ENCODE data around the gene MIER2. TPM values are rescaled to one million over a fixed set of nuclear protein-coding genes. Genes with fewer than 3 reads are reported as not detected.

MIER2 gene
- total RNA-seq, 2 experiments from 2014 or later, result 9.5 to 11.5 TPM

DNA sequence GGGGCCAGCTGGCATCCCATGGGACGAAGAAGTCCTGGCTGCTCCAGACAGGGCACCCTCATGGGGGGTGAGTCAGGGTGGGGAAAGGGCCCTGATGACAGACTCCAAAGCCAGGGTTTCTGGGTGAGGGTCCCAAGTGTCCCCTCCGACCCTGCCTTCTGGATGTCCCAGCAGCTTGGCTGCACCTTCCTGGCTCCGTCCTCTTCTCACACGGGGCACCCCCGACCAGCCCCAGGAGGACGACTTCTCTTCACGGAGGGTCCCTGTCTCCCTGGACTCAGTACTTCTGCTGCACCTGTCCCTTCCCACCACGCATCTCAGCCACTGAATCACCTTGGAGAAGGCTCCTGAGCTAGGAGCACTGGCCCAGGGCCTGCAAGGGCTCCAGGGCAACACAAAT lies 19.9 kb downstream of the MIER2 start:
- TF ChIP-seq, protein P1, sequence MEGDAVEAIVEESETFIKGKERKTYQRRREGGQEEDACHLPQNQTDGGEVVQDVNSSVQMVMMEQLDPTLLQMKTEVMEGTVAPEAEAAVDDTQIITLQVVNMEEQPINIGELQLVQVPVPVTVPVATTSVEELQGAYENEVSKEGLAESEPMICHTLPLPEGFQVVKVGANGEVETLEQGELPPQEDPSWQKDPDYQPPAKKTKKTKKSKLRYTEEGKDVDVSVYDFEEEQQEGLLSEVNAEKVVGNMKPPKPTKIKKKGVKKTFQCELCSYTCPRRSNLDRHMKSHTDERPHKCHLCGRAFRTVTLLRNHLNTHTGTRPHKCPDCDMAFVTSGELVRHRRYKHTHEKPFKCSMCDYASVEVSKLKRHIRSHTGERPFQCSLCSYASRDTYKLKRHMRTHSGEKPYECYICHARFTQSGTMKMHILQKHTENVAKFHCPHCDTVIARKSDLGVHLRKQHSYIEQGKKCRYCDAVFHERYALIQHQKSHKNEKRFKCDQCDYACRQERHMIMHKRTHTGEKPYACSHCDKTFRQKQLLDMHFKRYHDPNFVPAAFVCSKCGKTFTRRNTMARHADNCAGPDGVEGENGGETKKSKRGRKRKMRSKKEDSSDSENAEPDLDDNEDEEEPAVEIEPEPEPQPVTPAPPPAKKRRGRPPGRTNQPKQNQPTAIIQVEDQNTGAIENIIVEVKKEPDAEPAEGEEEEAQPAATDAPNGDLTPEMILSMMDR (IDR thresholded peaks at IDR 0.05), result no peak
- Histone ChIP-seq H3K4me1 (ENCODE audit: insufficient read depth, low read length) (no peaks in the 10 kb centered on the region), H3K9me3 (ENCODE audit: control insufficient read depth in 1 of 2, insufficient read depth in 1 of 2, low read length in 2 of 2) (peaks cover 9 to 24% of the 10 kb centered on the region in 2 experiments), H3K27ac (ENCODE audit: low read depth in 1 of 2, low read length in 2 of 2) (no peak overlapping the region), H3K36me3 (ENCODE audit: insufficient read depth, low read length) (peaks cover 64% of the 10 kb centered on the region), H3K27me3 (ENCODE audit: control insufficient read depth in 1 of 2, insufficient read depth in 2 of 2, low read length in 2 of 2) (no peaks in the 10 kb centered on the region), H3K4me3 (ENCODE audit: low read length) (no peak overlapping the region)
- ATAC-seq (ENCODE audit: poor library complexity) (no peak), DNase-seq (peak in 1 of 14 experiments; percentile 9)
- H3K36me3 Mint-ChIP-seq (ENCODE audit: low read depth), result peaks cover 56% of the 10 kb centered on the region
- intact Hi-C loops (cut with DNase I, micrococcal nuclease), result no loop called here
- H3K4me1 Mint-ChIP-seq (ENCODE audit: low read depth), result no peaks in the 10 kb centered on the region
- CTCF ChIA-PET, result no interaction called here
- H3K27ac Mint-ChIP-seq, result no peak overlapping the region
- POLR2A ChIA-PET, result no interaction called here
- H3K9me3 Mint-ChIP-seq, result no peaks in the 10 kb centered on the region
- H3K27me3 Mint-ChIP-seq, result no peaks in the 10 kb centered on the region
- H3K4me3 Mint-ChIP-seq, result no peak overlapping the region

GRCh38 chr19:322616-323015 lies 22.0 kb downstream of the MIER2 start:
- Mint-ChIP-seq H3K27me3 (no peaks in the 10 kb centered on the region), H3K27ac (no peak overlapping the region), H3K4me3 (no peak overlapping the region), H3K36me3 (ENCODE audit: low read depth) (peaks cover 51% of the 10 kb centered on the region), H3K4me1 (ENCODE audit: low read depth) (no peaks in the 10 kb centered on the region), H3K9me3 (no peaks in the 10 kb centered on the region)
- Histone ChIP-seq H3K27ac (ENCODE audit: low read depth in 1 of 2, low read length in 2 of 2) (no peak overlapping the region), H3K4me1 (ENCODE audit: insufficient read depth, low read length) (no peaks in the 10 kb centered on the region), H3K27me3 (ENCODE audit: control insufficient read depth in 1 of 2, insufficient read depth in 2 of 2, low read length in 2 of 2) (no peaks in the 10 kb centered on the region), H3K4me3 (ENCODE audit: low read length) (no peak overlapping the region), H3K9me3 (ENCODE audit: control insufficient read depth in 1 of 2, insufficient read depth in 1 of 2, low read length in 2 of 2) (peaks cover 0 to 8% of the 10 kb centered on the region in 2 experiments), H3K36me3 (ENCODE audit: insufficient read depth, low read length) (peaks cover 47% of the 10 kb centered on the region)
- TF ChIP-seq, protein P1 (IDR thresholded peaks at IDR 0.05), result no peak
- intact Hi-C loops (cut with DNase I, micrococcal nuclease), result no loop called here
- DNase-seq, result no peak
- ATAC-seq (ENCODE audit: poor library complexity), result no peak
- ChIA-PET CTCF (no interaction called here), POLR2A (no interaction called here)

- CTCF ChIA-PET, result no interaction called here
Measured at GRCh38 chr19:318509-318774, 26.2 kb downstream of the MIER2 start.

More at GRCh38 chr19:318509-318774, 26.2 kb downstream of the MIER2 start:
- no peaks in the 10 kb centered on the region for H3K27me3 Mint-ChIP-seq
- POLR2A ChIA-PET, result no interaction called here
- intact Hi-C loops (cut with DNase I, micrococcal nuclease), result no loop called here
- Histone ChIP-seq H3K4me1 (ENCODE audit: insufficient read depth, low read length) (no peaks in the 10 kb centered on the region), H3K36me3 (ENCODE audit: insufficient read depth, low read length) (peaks cover 37% of the 10 kb centered on the region), H3K27ac (ENCODE audit: low read depth in 1 of 2, low read length in 2 of 2) (no peak overlapping the region), H3K9me3 (ENCODE audit: control insufficient read depth in 1 of 2, insufficient read depth in 1 of 2, low read length in 2 of 2) (peaks cover 0 to 3% of the 10 kb centered on the region in 2 experiments), H3K27me3 (ENCODE audit: control insufficient read depth in 1 of 2, insufficient read depth in 2 of 2, low read length in 2 of 2) (no peaks in the 10 kb centered on the region), H3K4me3 (ENCODE audit: low read length) (no peak overlapping the region)
- no peak overlapping the region for H3K27ac Mint-ChIP-seq
- TF ChIP-seq, protein P1 (IDR thresholded peaks at IDR 0.05), result no peak
- DNase-seq (no peak), ATAC-seq (ENCODE audit: poor library complexity) (no peak)
- no peak overlapping the region for H3K4me3 Mint-ChIP-seq
- no peaks in the 10 kb centered on the region for H3K9me3 Mint-ChIP-seq
- H3K36me3 Mint-ChIP-seq (ENCODE audit: low read depth), result peaks cover 68% of the 10 kb centered on the region
- no peaks in the 10 kb centered on the region for H3K4me1 Mint-ChIP-seq (ENCODE audit: low read depth)

All from CD4-positive, alpha-beta T cell (primary cell).